GM12891 (cell line): ENCODE results near the gene WASL.

ENCODE experiments used
- PAX5 ChIP-seq: IDR thresholded peaks from 2 replicates; pipeline ENCODE4 v1.6.1; 2011; ENCODE audit warnings: low read length, moderate library complexity, mild to moderate bottlenecking; ENCODE audit not compliant: insufficient read depth, severe bottlenecking
- POLR2A ChIP-seq: IDR thresholded peaks from 2 replicates; pipeline ENCODE4 v1.6.1; 2011; ENCODE audit warnings: low read depth, low read length, control low read depth
- POLR2AphosphoS5 ChIP-seq: IDR thresholded peaks from 2 replicates; pipeline ENCODE4 v1.6.1; 2011; ENCODE audit warnings: low read depth, low read length, control low read depth
- SPI1 ChIP-seq: IDR thresholded peaks from 2 replicates; pipeline ENCODE4 v1.6.1; 2011; ENCODE audit warnings: low read depth, low read length, control low read depth
- TAF1 ChIP-seq: IDR thresholded peaks from 2 replicates; pipeline ENCODE4 v1.6.1; 2011; ENCODE audit warnings: low read depth, low read length, control low read depth

DNA sequence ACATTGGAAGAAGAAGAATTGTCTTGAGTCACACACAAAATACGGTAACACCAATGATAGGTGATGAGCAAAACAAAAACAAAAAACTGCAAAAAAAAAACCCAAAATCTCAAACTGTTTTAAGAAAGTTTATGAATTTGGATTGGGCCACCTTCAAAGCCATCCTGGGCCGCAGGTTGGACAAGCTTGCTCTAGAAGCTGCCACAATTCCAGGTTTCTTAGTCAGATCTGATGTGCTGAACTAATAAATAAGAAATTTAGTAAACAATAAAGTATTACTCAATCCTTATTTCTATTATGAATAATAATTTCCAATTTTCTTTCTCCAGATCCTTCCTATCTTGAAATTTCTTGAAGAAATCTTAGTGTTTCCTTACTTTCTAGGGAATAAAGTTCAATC, 10.0 kb downstream of the WASL start:
- no peak for TF ChIP-seq POLR2A
- no peak for TF ChIP-seq TAF1
- no peak for TF ChIP-seq SPI1
- no peak for TF ChIP-seq POLR2AphosphoS5
- no peak for TF ChIP-seq PAX5
